Measurements from ENCODE around the gene FCRL5.
"Not testable (repeated sequence)": the region's sequence is repeated elsewhere in the genome, so short reads cannot be mapped to it uniquely, and the experiment has no call there.

FCRL5 gene

DNA sequence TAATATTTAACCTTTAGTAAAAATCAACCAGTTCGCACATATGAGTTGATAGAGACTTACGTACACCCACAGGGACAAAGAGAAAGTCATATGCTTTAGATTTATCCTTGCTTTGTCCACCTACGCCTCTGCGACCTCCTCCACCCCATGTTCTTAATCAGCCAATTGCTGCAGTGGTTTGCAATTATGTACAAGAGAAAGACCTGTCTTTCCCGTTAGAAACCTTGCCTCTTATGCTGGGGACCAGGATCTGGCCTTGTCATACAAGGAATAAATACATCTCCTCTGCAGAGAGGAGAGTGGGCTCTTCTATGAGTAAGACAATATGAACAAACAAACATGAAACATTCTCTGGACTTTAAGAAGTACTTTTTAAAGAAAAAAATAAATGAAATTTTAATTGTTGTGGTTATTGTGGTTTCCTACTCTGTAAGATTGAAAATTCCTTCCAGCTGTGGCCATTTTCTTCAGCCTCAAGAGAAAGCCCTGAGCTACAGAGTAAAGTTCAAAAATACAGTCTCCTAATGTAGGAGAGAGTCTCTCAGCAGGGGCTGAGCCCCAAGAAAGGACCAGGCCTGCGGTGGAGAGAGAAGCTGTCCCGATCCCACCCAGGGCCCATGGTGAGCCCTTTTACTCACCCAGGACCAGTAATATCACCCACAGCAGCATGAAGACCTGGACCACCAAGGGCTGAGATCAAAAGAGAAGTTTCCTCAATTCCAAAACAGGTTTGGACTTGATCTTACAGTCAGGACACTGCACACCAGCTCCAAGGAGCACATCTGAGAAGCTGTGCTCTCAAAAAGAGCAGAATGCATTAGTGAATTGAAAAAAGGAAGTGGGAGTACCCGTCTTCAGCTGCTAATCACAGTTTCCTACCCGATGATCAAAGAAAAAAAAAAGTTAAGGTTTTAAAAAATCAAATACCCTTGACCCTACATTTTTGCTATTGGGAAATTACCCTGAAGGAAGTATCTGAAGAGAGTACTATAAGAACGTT, at the start of gene FCRL5:
Gene FCRL5, minus strand, starts transcription at position 822 of the 1,000 bp plus-strand sequence. Its CDS starts 153 bp downstream, at position 669.
- DNase-seq (ENCODE audit: low read depth in 2 of 2): no peak

DNA sequence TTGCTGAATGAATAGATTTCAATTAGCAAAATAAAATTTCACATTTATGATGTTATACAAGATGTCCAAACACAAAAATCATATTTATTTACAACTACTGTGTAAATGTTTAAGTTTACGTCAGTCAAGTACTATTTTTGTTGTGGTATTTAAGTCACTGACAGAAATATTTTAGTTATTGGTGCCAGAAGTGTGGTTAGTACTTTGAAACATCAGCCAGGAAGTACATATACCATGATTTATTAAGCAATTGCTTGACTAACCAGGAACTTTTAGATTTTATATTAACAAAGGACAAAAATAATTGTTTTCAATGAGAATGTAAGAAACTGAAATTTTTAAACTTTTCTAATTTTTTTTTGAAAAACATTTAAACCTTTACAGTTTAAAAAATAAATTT, 47.9 kb upstream of the FCRL5 start:
- no peak for DNase-seq (ENCODE audit: low read depth in 2 of 2)

DNA sequence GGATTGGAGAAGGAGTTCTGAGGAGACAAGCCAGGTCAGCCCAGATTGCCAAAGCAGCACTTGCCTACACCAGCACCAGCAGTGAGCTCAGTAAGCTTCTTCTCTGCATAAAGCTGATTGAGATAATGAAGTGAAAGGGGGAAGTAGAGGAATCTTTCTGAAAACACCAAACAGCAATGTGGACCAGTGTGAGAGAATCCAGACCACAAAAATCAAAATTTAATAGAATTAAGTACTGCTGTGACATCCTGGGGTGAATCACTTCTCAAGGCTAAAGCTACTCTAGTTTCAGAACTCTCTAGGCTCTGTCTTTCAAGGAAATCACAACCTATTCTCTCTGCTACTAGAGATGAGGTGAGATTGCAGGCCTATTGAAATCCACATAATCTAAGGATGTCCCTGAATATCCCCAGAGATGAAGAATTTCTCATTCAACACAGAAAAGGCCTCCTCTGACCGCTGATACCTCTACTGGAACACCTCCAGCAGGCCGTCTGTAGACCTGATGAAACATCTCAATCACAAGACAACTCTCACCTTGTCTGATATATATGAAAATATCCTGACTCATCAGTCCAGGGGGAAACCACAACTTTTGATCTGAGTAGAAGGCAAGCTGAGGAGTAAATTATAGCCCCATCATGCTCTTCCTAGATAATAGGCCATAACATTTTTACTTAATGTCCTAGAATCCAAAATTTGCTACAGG, 45.8 kb upstream of the FCRL5 start, which contains the start of gene FCRL4:
Gene FCRL4, minus strand, starts transcription at position 127 of the 709 bp plus-strand sequence. CDS start 141 bp downstream, outside the sequence.
- DNase-seq (ENCODE audit: low read depth in 2 of 2): no peak

DNA sequence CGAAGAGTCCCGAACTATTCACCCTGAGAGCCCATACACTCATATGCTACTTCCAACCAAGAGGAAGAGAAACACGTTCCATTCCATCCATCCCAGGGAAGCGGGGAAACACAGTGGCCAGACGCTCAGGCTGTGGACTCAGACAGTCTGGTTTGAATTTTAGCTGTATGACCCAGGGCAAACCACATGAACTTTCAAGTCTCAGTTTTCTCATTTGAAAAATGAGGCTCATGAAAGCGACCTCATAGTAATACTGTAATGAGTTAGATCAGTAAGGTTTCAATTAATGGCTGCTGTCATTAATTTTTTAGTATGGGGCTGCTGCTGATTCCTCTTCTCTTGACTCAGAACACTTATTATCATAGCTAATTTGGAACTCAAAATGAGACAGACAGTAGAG, 44.1 kb upstream of the FCRL5 start:
- no peak for DNase-seq (ENCODE audit: low read depth in 2 of 2)

DNA sequence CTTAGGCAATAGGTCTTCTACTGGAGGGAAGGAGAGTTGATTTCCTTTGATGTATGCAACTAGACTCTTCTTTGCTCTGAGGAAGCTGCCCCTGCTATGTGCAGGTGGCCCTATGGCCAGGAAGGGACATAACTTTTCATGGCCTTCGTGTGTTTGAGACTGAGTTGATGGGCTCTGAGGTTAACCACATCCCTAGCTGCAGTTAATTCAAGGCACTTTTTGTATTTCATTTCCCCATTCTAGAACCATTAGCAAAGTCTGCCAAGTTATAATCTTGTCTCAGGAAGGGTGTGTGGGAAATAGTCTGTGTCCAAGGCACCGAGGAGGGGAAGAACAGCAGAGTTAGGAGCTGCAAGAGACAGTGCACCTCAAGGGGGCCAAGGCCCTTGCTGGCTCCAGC, 43.0 kb upstream of the FCRL5 start:
- DNase-seq (ENCODE audit: low read depth in 2 of 2): no peak

DNA sequence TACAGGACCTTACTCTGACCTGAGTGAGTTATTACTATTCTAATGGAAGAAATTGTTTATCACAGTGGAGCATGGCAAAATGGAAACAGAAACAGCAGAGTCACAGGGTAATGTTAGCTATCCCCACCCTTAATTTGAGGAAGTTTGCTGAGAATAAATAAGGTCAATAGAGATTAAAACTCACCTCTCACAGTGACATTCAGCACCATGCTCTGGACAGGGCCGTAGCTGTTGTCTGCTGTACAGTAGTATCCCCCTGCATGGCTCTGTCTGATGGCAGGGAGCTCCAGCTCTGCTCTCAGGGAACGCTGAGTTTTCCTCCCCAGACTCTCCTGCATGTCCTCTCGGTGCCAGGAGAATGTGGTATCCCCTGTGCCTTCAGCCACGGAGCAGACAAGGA, 33.7 kb upstream of the FCRL5 start:
- no peak for DNase-seq (ENCODE audit: low read depth in 2 of 2)

DNA sequence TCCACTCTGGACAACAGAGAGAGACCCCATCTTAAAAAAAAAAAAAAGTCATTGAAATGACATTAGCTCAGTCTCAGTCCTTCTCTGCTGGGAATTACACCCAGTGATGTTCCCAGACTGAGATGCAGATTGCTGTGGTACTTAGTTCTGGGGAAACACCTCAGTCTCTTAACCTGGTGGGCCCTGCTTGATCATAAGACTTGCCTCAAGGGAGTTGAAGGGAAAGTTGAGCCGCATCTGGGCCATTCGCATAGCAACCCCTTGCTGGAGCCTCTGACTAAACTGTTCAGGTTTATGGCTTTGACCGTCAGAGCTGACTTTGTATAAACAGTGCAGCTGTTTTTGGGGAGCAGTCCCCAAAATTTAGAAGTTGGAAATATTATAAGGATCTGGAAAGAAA, 32.2 kb upstream of the FCRL5 start:
- DNase-seq (ENCODE audit: low read depth in 2 of 2): no peak

DNA sequence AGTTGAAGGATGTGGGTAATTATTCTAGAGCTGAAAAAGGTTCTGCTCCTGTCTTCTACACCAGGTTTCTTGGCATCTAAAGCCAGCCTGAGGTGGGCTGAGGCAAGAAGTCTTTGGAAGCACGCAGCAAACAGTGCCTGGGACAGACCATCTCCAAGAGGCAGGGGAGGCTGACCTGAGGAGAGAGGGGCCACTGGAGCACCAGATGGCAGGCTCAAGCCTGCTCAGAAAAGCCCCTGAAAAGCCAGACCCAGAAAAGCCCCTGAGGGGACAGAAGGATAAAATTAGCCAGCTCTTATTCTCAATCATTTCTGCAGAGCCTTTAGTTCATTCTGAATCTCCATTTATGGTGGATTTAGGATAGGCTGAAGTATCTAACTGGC, 28.5 kb upstream of the FCRL5 start:
- DNase-seq (ENCODE audit: low read depth in 2 of 2): no peak

DNA sequence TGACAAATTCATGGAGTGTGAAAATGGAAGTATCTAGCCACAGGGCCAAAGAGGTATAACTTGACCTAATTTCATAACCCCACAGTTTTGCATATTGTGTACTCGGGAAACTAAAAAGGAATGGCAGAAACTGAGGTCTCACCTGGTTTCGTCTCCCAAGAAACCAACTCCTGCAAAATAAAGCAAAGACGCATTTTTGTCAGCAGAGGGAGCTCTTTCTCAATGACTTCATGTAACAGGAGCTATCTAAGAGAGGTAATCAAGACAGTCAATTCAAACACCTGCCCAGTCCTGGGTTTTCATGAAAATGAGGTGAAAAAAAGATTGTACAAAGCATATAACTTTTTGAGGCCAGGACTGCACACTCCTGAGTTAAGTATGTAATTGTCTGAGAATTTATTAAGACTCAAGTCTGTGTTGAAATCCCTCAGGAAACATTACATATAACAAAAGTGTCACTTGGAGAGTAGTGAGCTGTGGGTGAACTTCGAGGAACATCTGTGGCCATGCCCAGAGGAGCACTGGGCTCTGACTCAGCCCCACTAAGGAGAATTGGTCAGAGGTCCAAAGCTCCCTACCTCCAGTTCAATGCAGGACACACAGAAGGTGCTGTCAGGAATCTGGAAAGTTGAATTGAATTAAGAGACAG, 28.0 kb upstream of the FCRL5 start:
- DNase-seq (ENCODE audit: low read depth in 2 of 2): peak; percentile 12

DNA sequence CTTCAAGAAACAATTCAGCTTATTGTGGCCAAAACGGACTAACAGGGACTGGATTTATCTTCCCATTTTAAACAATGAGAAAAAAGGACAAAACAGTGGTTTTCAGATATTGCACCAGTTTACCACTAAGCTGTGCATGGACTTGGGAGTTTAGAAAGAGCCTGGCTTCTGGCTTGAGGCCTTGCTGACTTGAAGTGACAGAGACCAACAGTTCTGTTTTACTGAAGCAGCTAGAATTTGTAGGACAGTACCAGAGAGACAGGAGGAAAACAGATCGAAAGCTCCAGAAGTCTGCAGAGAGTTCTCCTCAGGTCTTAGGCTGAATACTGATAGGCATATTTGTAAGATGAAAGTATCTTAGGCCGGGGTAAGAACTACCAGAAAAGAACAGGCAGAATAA, 25.1 kb upstream of the FCRL5 start:
- no peak for DNase-seq (ENCODE audit: low read depth in 2 of 2)

DNA sequence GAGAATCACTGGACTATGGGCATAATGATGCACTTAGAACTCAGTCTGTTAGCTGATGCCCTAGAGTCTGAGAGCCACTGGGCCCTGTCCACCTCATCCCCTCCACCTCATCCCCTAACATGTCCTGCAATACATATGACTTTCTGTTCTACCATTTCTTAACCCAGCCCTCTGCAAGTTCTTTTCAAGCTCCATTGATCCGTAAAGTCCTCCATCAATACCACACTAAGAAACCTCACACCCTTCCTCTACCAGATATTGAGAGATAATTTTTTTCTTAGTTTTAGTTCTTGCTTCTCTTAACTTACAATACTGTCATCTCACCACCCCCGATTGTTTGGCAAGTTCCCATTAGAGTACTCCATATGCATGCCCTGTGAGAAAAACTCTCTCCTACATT, 23.4 kb upstream of the FCRL5 start:
- no peak for DNase-seq (ENCODE audit: low read depth in 2 of 2)

DNA sequence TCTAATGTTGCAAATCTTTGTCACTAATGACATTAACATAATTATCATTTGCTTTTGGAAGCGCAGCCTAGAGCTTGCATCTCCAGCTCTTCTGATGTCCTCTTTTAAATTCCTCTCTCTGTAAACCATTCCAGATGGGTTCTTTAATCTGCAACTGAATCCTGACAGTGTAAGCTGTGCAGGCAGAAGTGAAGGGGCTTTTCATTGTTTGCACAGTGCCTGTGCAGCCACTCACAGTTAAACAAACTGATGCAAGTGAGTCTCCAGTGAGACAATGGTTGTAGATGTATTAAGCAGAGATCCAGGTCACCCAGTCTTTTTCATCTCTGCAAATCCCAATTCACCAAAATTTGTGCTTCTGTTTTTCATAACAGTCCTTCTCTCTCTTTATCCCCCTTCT, 22.5 kb upstream of the FCRL5 start:
- no peak for DNase-seq (ENCODE audit: low read depth in 2 of 2)

DNA sequence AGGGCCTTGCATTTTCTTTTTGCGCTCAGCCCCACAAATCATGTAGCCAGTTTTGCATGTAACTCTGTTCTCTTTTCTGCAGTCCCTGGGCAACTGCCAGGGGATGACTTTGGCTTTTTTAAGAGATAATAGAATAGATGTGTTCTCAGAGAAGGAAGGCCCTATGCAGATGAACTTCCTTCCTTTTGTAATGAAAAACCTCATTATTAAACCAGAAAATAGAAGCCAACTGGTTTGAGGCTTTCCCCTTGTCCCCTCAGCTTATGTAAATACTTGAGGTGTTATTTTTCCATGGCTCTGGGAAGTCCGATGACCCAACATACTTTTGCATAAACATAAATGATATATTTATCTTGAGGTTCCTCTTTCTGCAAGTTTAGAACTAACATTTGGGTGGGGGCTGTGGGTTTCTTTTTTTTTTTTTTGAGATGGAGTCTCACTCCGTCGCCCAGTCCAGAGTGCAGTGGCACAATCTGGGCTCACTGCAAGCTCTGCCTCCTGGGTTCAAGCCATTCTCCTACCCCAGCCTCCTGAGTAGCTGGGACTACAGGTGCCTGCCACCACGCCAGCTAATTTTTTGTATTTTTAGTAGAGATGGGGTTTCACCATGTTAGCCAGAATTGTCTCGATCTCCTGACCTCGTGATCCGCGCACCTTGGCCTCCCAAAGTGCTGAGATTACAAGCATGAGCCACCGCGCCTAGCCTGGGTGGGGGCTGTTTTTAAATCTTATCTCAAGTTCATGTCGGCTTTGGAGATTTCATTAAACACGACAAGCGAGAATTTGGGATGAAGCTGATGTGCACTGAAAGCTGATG, 14.4 kb upstream of the FCRL5 start:
- DNase-seq (ENCODE audit: low read depth in 2 of 2): no peak

DNA sequence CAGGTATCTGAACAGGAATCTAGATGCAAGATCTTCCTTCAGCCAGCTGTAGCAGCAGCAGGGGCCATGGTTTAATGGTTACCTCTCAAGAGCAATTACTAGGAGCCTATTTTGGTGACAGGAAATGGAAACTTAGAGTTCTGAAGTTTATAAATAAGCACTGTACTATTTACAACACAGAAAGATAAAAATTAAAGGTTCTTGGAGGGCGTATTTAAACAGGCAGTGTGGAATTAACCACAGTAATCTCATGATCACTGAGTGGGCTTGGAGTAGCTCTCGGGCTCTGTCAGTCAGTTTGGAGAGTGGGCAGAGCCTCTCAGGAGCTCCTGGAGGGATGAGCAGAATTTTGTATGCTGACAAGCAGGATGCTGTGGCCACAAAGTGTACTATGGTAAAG, 10.2 kb upstream of the FCRL5 start:
- DNase-seq (ENCODE audit: low read depth in 2 of 2): no peak

DNA sequence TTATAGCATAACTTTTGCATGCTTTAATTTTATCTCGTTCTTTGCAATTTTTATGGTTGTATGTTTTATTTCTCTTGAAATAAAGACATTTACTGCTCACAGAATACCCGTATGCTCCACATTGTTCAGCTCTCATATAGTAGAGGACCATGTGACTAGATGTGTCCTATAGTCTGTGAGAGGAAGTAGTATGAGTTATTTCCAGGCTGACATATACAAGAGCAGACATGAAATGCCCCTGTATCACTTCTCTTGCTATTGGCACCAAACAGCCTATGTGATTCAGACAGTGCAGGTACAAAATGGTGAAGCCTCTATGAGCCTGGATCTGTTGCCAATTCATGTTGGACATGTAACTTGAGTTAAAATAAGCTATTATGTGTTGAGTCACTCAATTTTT, 5.8 kb upstream of the FCRL5 start:
- DNase-seq (ENCODE audit: low read depth in 2 of 2): no peak

DNA sequence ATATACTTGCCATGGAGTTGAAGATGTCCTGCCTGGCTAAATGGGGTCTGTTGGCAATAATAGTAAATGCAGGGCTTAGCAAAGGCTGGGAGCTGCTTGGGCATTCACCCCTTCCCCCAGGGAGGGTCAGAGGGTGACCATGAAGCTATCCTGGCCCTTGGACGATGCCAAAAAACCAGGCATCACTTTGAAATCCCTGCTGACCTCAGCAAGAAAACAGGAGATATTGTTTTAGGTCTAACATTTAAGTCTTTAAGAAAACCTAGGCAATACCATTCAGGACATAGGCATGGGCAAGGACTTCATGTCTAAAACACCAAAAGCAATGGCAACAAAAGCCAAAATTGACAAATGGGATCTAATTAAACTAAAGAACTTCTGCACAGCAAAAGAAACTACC, 4.2 kb downstream of the FCRL5 start:
- DNase-seq (ENCODE audit: low read depth in 2 of 2): not testable (repeated sequence)

DNA sequence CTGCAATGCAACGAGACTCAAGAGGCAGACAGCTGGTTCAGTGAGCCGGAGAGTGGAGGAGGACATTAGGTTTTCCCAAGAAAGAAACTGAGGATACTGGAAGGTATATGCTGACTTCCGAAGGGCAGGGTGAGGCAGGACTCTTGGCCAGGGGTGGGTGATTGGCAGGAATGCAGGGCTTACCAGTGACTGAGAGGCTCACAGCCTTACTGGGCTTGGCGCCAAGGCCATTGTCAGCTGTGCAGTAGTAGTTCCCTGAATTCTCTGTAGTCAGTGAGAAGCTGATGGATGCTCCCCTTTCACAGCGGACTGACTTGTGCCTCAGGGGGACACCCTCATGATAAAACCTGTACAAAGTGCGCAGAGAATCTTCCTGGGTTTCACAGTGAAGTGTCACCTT, 9.6 kb downstream of the FCRL5 start:
- DNase-seq (ENCODE audit: low read depth in 2 of 2): no peak

DNA sequence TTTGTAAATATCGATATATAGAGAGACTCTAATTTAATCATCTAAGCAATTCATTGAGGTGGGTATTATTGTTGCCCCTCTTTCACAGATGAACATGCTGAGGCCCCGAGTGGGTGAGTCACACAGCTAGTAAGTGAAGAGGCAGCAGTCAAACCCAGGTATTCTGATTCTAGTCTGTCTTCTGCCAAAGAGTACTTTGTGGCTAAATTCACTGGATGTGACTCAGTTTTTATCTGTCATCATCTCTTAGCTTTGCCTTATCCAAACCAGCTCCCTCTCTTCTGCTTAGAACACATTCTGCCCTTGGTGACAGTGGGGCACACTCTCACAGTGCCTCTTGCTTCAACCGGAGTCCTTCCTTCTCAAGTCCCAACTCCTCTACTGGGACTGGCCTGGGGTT, 11.5 kb downstream of the FCRL5 start:
- no peak for DNase-seq (ENCODE audit: low read depth in 2 of 2)

DNA sequence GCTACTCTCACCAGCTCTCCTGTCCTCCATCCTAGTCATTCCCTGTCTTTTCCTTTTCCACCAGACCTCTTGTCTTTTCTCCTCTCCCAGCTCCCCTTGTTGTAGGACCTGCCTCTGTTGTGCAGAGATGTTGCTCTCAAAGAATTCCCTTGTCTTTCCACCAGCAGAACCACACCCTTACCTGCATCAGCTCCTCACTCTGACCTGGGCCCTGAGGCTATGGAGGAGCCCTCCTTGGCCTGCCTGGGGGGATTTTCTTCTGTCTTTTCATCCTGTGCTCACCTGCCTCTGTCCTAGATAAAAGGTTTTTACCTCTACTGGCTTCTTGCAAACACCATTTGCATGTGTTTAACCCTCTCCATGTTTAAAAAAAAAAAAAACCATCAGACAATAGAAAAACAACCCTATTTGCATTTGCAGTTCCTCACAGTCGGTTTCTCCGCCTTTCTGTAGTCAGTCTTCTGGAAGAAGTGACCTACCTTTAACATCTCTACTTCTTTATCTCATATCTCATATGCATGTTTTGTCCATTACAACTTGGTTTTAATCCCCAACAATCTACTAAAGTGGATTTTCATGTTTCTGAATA, 12.1 kb downstream of the FCRL5 start:
- DNase-seq (ENCODE audit: low read depth in 2 of 2): no peak

DNA sequence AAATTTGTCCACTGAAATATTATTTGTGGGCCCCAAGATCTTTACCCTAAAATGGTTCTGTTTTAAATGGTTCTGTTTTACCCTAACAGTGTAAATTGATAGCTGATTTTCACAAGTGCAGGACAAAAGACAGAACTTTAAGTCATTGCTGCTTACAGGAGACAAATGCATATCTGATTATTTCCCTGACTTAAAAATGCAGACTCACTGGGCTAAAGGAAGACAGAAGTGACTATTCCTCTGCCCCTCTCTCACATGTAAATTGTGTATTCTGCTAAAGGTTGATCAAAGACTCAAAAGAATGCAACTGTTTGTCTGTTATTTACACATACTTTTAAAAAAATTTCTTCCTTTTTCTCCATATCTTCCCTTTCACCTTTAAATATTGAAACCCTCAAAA, 12.7 kb downstream of the FCRL5 start:
- no peak for DNase-seq (ENCODE audit: low read depth in 2 of 2)

DNA sequence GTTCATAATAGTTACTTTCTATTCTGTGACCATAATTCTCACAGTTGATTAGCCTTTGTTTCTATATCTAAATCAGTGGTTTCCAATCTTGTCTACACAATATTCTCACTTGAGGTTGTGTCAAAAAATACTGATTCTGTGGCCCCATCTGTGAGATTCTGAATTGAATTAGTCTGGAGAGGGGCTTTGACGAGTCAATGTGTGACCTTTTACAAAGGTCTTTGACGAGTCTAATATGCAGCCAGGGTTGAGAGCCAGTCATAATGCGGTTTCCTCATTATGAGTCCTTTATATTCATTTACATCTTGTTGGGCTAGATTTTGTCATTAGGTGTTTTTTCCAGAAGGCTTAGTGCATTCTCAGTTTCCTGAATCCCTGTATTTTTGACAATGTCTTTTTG, 19.7 kb downstream of the FCRL5 start:
- DNase-seq (ENCODE audit: low read depth in 2 of 2): no peak
